ENCODE data around the gene NREP. TPM values are rescaled to one million over a fixed set of nuclear protein-coding genes. Genes with fewer than 3 reads are reported as not detected.
"Not testable (repeated sequence)": the region's sequence is repeated elsewhere in the genome, so short reads cannot be mapped to it uniquely, and the experiment has no call there.

Gene NREP
- total and polyA plus RNA-seq, 2 experiments from 2014 or later, result 1,282 to 1,415 TPM

DNA sequence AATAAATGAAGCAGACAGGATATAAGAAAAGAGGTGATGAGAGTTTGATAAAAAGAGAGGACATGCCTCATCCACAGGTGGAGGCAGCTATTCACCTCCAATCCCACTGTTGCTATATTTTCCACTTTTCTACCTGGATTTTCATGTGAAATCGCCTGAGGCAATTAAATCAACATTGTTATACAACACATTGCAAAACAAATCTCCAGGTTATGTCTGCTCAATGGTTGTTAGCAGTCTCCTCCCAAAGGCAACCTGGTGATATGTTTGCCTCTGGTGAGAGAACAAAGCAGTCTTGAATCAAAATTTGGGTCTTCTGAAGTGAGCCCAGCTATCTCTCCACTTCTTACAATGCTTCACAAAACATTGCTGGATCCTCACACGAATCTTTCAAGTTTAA, 30.0 kb downstream of the NREP start:
- Histone ChIP-seq H3K9me3 (ENCODE audit: low read depth) (no peaks in the 10 kb centered on the region), H4K20me1 (ENCODE audit: insufficient read depth) (no peaks in the 10 kb centered on the region), H3F3A (ENCODE audit: insufficient read depth) (peaks cover 92% of the 10 kb centered on the region), H3K27ac (peak overlapping the region; percentile 9), H2AFZ (no peak overlapping the region), H3K4me3 (no peak overlapping the region), H3K9me2 (ENCODE audit: insufficient read depth) (no peaks in the 10 kb centered on the region), H3K4me1 (ENCODE audit: insufficient read depth) (peaks cover 26% of the 10 kb centered on the region), H3K27me3 (replicated peaks; ENCODE audit: insufficient read depth) (no peaks in the 10 kb centered on the region), H3K79me2 (ENCODE audit: insufficient read depth) (peaks cover 31% of the 10 kb centered on the region), H3K9ac (no peak overlapping the region), H3K36me3 (ENCODE audit: low read depth) (peaks cover 78% of the 10 kb centered on the region), H3K4me2 (ENCODE audit: unreplicated experiment) (no peak overlapping the region)
- WGBS, 2 experiments (ENCODE audit: low coverage in 1 of 2, low lambda C conversion rate in 2 of 2, missing lambda C conversion rate in 2 of 2), result 98 to 100% methylated on average over 2 of the region's 2 CpGs
- in situ Hi-C loops (cut with MboI), result no loop called here
- no peak for TF ChIP-seq EZH2 (IDR thresholded peaks at IDR 0.05; ENCODE audit: insufficient read depth, poor library complexity, severe bottlenecking)
- no peak for TF ChIP-seq EZH2phosphoT487 (IDR thresholded peaks at IDR 0.05; ENCODE audit: insufficient read depth, low read depth)
- DNase-seq, result no peak

DNA sequence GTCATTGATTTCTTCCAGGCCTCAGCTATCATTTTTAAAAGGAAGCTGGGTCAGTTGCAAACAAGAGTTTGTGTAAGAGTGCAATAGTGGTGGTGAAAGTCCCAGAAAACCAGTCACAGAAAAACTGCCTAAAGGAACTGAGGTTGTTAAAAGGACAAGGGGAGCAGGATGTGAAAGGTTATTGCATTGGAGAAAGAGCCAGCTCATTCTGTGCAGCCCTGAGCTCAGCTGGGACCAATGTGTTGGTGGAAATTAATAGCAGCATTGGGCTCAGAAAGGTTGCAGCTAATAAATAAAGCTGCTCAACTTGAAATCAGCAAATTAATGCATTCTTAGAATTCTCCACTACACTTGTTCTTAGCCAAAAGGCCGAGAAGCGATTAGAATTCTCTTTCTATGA, 34.9 kb downstream of the NREP start:
- Histone ChIP-seq H3K79me2 (ENCODE audit: insufficient read depth) (no peaks in the 10 kb centered on the region; the same call in 1 of the 2 replicates), H2AFZ (no peak overlapping the region), H3F3A (ENCODE audit: insufficient read depth) (peaks cover 94% of the 10 kb centered on the region), H4K20me1 (ENCODE audit: insufficient read depth) (no peaks in the 10 kb centered on the region), H3K4me1 (ENCODE audit: insufficient read depth) (peaks cover 21% of the 10 kb centered on the region), H3K27me3 (replicated peaks; ENCODE audit: insufficient read depth) (no peaks in the 10 kb centered on the region), H3K4me3 (no peak overlapping the region), H3K27ac (peak overlapping the region; percentile 41), H3K9me3 (ENCODE audit: low read depth) (no peaks in the 10 kb centered on the region), H3K36me3 (ENCODE audit: low read depth) (peaks cover 32% of the 10 kb centered on the region), H3K9ac (no peak overlapping the region), H3K9me2 (ENCODE audit: insufficient read depth) (no peaks in the 10 kb centered on the region), H3K4me2 (ENCODE audit: unreplicated experiment) (no peak overlapping the region)
- DNase-seq, result peak; percentile 44
- in situ Hi-C loops (cut with MboI), result no loop called here
- TF ChIP-seq EZH2 (IDR thresholded peaks at IDR 0.05; ENCODE audit: insufficient read depth, poor library complexity, severe bottlenecking) (no peak), EZH2phosphoT487 (IDR thresholded peaks at IDR 0.05; ENCODE audit: insufficient read depth, low read depth) (no peak)
- WGBS, 2 experiments (ENCODE audit: low coverage in 1 of 2, low lambda C conversion rate in 2 of 2, missing lambda C conversion rate in 2 of 2), result 29 to 30% methylated on average over 2 of the region's 2 CpGs

DNA sequence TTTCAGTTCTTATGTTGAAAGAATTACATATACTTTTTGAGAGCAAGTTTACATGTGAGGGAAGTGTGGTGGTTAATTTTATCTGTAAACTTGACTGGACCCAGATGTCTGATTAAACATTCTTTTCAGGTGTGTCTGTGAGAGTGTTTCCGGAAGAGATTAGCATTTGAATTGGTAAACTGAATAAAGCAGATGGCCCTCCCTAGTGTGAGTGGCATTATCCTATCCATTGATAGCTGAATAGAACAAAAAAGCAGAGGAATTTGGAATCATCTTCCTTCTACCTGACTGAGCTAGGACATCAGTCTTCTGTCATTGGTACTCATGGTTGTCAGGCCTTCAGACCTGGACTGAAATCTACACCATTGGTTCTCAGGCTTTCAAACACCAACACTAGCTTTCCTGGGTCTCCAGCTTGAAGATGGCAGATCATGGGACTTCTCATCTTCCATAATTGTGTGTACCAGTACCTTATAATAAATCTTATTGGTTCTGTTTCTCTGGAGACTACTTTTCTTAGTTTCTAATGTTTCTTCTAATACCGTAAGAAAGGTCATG, 36.6 kb downstream of the NREP start:
- no peaks in the 10 kb centered on the region for H3K79me2 ChIP-seq (ENCODE audit: insufficient read depth)
- no peak for TF ChIP-seq EZH2 (IDR thresholded peaks at IDR 0.05; ENCODE audit: insufficient read depth, poor library complexity, severe bottlenecking)
- no peak for TF ChIP-seq EZH2phosphoT487 (IDR thresholded peaks at IDR 0.05; ENCODE audit: insufficient read depth, low read depth)
- H3K4me2 ChIP-seq (ENCODE audit: unreplicated experiment), result no peak overlapping the region
- no peaks in the 10 kb centered on the region for H4K20me1 ChIP-seq (ENCODE audit: insufficient read depth)
- peaks cover 15% of the 10 kb centered on the region for H3K36me3 ChIP-seq (ENCODE audit: low read depth)
- H2AFZ ChIP-seq, result no peak overlapping the region
- no peak overlapping the region for H3K9ac ChIP-seq
- no peaks in the 10 kb centered on the region for H3K9me3 ChIP-seq (ENCODE audit: low read depth)
- H3K4me1 ChIP-seq (ENCODE audit: insufficient read depth), result peaks cover 9% of the 10 kb centered on the region
- peaks cover 90% of the 10 kb centered on the region for H3F3A ChIP-seq (ENCODE audit: insufficient read depth)
- H3K4me3 ChIP-seq, result no peak overlapping the region
- no peaks in the 10 kb centered on the region for H3K9me2 ChIP-seq (ENCODE audit: insufficient read depth)
- in situ Hi-C loops (cut with MboI), result no loop called here
- WGBS, 2 experiments (ENCODE audit: low coverage in 1 of 2, low lambda C conversion rate in 2 of 2, missing lambda C conversion rate in 2 of 2), result 86 to 97% methylated on average over 2 of the region's 2 CpGs
- peak overlapping the region; percentile 41; the same call in 1 of the 2 replicates for H3K27ac ChIP-seq
- no peaks in the 10 kb centered on the region for H3K27me3 ChIP-seq (replicated peaks; ENCODE audit: insufficient read depth)
- DNase-seq, result no peak

DNA sequence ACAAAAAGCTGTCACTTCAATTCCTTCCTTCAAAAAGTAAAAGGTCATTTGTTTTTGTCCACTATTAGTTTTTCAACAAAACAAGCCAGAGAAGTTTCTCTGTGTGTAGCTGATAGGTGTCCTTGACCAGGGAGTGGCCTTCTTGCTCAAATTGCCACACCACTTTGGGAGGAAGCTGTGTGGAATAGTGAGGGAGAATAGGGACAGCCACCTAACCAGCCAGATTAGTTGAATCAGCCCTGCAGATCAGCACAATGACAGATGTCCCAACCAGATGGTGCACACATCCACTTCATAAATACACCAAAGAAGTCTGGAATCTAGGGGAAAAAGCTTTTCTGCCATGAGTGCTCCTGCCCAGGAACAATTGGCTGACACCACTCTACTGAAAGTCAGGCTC, 37.2 kb downstream of the NREP start:
- peak; percentile 42 for DNase-seq
- no peak for TF ChIP-seq EZH2 (IDR thresholded peaks at IDR 0.05; ENCODE audit: insufficient read depth, poor library complexity, severe bottlenecking)
- no peak for TF ChIP-seq EZH2phosphoT487 (IDR thresholded peaks at IDR 0.05; ENCODE audit: insufficient read depth, low read depth)
- H3K4me3 ChIP-seq, result no peak overlapping the region
- no peaks in the 10 kb centered on the region for H4K20me1 ChIP-seq (ENCODE audit: insufficient read depth)
- no peaks in the 10 kb centered on the region for H3K79me2 ChIP-seq (ENCODE audit: insufficient read depth)
- H2AFZ ChIP-seq, result no peak overlapping the region
- H3F3A ChIP-seq (ENCODE audit: insufficient read depth), result peaks cover 88% of the 10 kb centered on the region
- H3K9ac ChIP-seq, result no peak overlapping the region
- in situ Hi-C loops (cut with MboI), result no loop called here
- no peaks in the 10 kb centered on the region for H3K27me3 ChIP-seq (replicated peaks; ENCODE audit: insufficient read depth)
- H3K4me1 ChIP-seq (ENCODE audit: insufficient read depth), result peaks cover 7% of the 10 kb centered on the region
- H3K27ac ChIP-seq, result peak overlapping the region; percentile 41; the same call in 1 of the 2 replicates
- no peaks in the 10 kb centered on the region for H3K9me2 ChIP-seq (ENCODE audit: insufficient read depth)
- peaks cover 8% of the 10 kb centered on the region for H3K36me3 ChIP-seq (ENCODE audit: low read depth)
- H3K9me3 ChIP-seq (ENCODE audit: low read depth), result peaks cover 3% of the 10 kb centered on the region
- no peak overlapping the region for H3K4me2 ChIP-seq (ENCODE audit: unreplicated experiment)

DNA sequence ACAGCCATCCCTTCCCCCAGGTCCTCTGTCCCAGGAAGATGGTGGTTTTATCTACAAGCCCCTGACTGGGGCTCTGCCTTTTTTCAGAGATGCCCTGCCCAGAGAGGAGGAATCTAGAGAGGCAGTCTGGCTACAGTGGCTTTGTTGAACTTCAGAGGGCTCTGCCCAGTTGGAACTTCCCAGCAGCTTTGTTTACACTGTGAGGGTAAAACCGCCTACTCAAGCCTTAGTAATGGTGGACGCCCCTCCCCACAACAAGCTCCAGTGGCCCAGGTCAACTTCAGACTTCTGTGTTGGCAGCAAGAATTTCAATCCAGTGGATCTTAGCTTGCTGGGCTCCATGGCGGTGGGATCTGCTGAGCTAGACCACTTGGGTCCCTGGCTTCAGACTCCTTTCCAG, 40.2 kb downstream of the NREP start:
- H3K36me3 ChIP-seq (ENCODE audit: low read depth); H3K4me2 ChIP-seq (ENCODE audit: unreplicated experiment); DNase-seq; H2AFZ ChIP-seq; H3K9me2 ChIP-seq (ENCODE audit: insufficient read depth); in situ Hi-C loops (cut with MboI); H4K20me1 ChIP-seq (ENCODE audit: insufficient read depth); H3K4me3 ChIP-seq; H3K4me1 ChIP-seq (ENCODE audit: insufficient read depth); H3K27me3 ChIP-seq (replicated peaks; ENCODE audit: insufficient read depth); H3K27ac ChIP-seq; H3K9ac ChIP-seq; H3K9me3 ChIP-seq (ENCODE audit: low read depth); H3K79me2 ChIP-seq (ENCODE audit: insufficient read depth): not testable (repeated sequence)
- WGBS, 2 experiments (ENCODE audit: low coverage in 1 of 2, low lambda C conversion rate in 2 of 2, missing lambda C conversion rate in 2 of 2), result 87 to 93% methylated on average over 3 of the region's 3 CpGs
- peaks cover 85% of the 10 kb centered on the region for H3F3A ChIP-seq (ENCODE audit: insufficient read depth)
